ENCODE measurements around the gene SMG9.

Gene SMG9

DNA sequence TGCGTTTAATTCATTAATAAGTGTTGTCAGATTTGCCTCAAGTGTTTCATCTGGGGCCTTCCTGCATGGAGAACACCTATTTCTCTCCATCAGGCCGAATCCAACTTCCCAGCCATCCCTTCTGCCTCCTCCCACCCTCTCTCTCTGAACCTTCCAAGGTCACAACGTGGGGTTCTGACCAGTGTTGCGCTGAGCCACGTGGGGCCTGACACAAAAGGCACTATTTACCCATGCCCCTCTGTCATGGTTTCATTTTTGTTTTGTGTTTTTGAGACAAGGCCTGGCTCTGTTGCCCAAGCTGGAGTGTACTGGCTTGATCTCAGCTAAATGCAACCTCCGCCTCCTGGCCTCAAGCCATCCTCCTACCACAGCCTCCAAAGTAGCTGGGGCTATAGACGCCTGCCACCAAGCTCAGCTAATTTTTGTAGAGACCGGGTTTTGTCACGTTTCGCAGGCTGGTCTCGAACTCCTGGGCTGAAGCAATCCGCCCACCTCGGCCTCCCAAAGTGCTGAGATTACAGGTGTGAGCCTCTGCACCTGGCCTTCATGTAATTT, 47.5 kb downstream of the SMG9 start:
- Histone ChIP-seq H3K36me3 (no peaks in the 10 kb centered on the region), H3K27ac (no peak overlapping the region), H3K27me3 (ENCODE audit: insufficient read depth, low read depth, severe bottlenecking) (no peaks in the 10 kb centered on the region), H3K9me3 (ENCODE audit: severe bottlenecking) (peaks cover 5% of the 10 kb centered on the region), H3K4me3 (ENCODE audit: low read depth, low read length) (no peak overlapping the region)
- TF ChIP-seq, protein P1, sequence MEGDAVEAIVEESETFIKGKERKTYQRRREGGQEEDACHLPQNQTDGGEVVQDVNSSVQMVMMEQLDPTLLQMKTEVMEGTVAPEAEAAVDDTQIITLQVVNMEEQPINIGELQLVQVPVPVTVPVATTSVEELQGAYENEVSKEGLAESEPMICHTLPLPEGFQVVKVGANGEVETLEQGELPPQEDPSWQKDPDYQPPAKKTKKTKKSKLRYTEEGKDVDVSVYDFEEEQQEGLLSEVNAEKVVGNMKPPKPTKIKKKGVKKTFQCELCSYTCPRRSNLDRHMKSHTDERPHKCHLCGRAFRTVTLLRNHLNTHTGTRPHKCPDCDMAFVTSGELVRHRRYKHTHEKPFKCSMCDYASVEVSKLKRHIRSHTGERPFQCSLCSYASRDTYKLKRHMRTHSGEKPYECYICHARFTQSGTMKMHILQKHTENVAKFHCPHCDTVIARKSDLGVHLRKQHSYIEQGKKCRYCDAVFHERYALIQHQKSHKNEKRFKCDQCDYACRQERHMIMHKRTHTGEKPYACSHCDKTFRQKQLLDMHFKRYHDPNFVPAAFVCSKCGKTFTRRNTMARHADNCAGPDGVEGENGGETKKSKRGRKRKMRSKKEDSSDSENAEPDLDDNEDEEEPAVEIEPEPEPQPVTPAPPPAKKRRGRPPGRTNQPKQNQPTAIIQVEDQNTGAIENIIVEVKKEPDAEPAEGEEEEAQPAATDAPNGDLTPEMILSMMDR (IDR thresholded peaks at IDR 0.05; ENCODE audit: low read depth, low read length) = no peak
- no peak for DNase-seq

DNA sequence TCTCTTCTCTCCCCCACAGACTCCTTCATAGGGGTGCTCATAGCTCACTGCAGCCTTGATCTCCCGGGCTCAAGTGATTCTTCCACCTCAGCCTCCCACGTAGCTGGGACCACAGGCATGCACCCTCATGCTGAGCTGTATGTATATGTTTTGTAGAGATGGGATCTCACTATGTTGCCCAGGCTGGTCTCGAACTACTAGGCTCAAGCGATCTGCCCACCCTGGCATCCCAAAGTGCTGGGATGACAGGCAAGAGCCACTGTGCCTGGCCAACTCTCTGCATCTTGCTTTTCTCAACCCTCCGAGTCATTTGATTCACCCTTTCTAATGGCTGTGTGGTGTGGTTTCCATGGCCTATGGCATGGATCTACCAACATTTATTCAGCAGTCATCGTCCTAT, 49.0 kb downstream of the SMG9 start:
- Histone ChIP-seq H3K27ac (no peak overlapping the region), H3K4me3 (ENCODE audit: low read depth, low read length) (no peak overlapping the region), H3K9me3 (ENCODE audit: severe bottlenecking) (peaks cover 5% of the 10 kb centered on the region), H3K27me3 (ENCODE audit: insufficient read depth, low read depth, severe bottlenecking) (no peaks in the 10 kb centered on the region), H3K36me3 (no peaks in the 10 kb centered on the region)
- DNase-seq = no peak
- TF ChIP-seq, protein P1 (IDR thresholded peaks at IDR 0.05; ENCODE audit: low read depth, low read length) = no peak

DNA sequence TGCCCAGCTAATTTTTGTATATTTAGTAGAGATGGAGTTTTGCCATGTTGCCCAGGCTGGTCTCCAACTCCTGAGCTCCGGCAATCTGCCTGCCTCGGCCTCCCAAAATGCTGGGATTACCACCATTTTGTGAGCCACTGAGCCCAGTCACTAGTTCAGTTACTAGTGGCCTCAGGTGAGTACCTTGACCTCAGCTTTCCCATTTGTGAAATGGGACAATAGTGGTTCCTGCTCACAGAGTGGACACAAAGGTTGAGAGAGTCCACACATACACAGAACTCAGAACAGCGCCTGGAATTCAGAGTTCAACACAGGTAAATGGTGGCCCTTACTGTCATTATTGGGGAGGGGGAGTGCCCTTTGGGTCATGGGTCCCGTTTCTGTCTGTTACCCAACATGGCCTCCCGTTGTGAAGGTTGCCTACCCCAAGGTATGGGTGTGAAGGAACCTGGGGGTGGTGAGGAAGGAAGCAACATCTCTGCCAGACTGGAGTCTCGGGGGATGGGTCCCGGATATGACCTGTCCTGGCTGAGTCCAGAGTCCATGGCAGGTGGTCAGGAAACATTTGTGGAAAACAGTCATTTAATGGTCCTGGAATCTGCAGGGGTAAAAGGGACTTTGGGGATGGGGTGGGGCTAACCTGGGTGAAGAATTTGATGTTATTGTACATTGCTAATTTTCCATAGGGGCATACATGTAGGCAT, 50.6 kb downstream of the SMG9 start:
- DNase-seq = no peak

DNA sequence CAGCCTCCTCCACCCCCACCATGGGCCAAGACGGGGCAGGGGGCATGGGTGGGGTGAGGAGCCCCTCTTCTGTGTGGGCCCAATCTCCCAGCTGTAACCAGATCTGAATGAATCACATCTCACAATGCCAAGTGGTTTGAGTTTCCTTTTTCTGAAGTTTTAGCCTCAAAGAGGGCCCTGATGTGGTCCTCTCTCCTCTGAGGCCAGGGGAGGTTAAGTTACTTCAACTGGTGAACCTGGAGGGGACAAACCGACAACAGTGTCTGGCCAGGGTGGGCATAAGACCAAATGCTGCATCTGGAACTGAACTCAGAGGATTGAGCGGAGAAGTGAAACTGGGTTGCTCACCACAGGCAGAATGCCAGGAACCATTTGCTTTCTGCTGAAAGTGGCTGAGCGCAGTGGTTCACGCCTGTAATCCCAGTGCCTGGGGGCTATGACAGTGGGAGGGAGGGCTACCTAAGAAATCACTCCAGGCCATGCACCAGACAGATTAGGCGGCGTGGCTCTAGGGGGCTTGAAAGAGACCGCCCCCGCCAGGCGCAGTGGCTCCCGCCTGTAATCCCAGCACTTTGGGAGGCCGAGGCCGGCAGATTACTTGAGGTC, 54.3 kb downstream of the SMG9 start:
- H3K27me3 ChIP-seq (ENCODE audit: insufficient read depth, low read depth, severe bottlenecking) = no peaks in the 10 kb centered on the region
- no peak overlapping the region for H3K27ac ChIP-seq
- H3K36me3 ChIP-seq = no peaks in the 10 kb centered on the region
- H3K9me3 ChIP-seq (ENCODE audit: severe bottlenecking) = peaks cover 5% of the 10 kb centered on the region
- no peak for DNase-seq
- TF ChIP-seq, protein P1 (IDR thresholded peaks at IDR 0.05; ENCODE audit: low read depth, low read length) = no peak
- no peak overlapping the region for H3K4me3 ChIP-seq (ENCODE audit: low read depth, low read length)

More for the DNA sequence above, 50.6 kb downstream of the SMG9 start:
- TF ChIP-seq, protein P1 (IDR thresholded peaks at IDR 0.05; ENCODE audit: low read depth, low read length) = no peak
- H3K36me3 ChIP-seq = no peaks in the 10 kb centered on the region
- no peak overlapping the region for H3K4me3 ChIP-seq (ENCODE audit: low read depth, low read length)
- no peak overlapping the region for H3K27ac ChIP-seq
- H3K27me3 ChIP-seq (ENCODE audit: insufficient read depth, low read depth, severe bottlenecking) = no peaks in the 10 kb centered on the region
- H3K9me3 ChIP-seq (ENCODE audit: severe bottlenecking) = peaks cover 5% of the 10 kb centered on the region

DNA sequence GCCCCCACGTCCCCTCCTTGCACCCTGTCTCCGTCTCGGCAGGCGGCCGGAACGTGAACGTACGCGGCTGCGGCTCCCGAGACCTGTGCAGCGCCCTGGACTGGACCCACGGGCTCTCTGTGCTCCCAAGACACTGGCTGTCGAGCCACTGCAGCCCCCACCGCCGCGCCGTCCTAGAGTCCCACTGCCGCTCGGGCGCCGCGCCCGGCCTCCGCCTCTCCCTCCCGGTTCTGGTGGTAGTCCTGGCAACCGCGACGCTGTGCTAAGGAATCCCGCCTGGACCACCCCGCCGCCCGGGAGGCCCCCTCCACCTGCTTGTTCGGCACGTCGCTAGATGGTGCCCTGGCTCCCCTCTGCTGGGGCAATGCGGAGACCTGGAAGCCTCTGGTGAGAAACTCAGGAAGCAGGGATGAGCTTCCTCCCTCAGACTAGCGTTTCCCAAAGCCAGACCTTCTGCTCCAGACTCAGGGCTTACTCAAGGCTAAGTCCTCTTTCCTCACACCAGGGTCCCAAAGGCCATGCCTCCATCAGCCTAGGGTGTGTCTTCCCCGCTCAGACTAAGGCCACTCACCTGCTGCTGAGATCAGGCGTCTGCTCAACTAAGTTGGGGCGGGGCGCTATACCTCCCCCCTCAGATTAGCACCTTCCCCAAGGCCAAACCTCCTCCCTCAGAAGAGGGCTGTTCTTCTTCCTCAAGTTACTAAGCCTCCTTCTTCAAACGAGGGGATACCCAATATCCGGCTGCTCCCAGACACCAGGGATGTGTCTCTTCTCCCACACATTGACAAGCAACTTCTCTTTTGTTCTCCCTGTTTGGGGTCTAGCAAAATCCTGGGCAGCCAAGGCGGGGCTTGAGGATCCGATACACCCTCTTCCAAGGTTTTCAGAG, 55.0 kb downstream of the SMG9 start:
- Histone ChIP-seq H3K4me3 (ENCODE audit: low read depth, low read length) (peak overlapping the region; percentile 46), H3K27me3 (ENCODE audit: insufficient read depth, low read depth, severe bottlenecking) (no peaks in the 10 kb centered on the region), H3K36me3 (no peaks in the 10 kb centered on the region), H3K9me3 (ENCODE audit: severe bottlenecking) (peaks cover 5% of the 10 kb centered on the region), H3K27ac (no peak overlapping the region)
- DNase-seq = peak; percentile 47
- TF ChIP-seq, protein P1 (IDR thresholded peaks at IDR 0.05; ENCODE audit: low read depth, low read length) = 0 out of 2 replicates have a peak, but pooled peaks have one; percentile 19
